EH (cell line): Measurements from ENCODE around the gene PCSK4.

Experiments used
- DNase-seq: peaks from one replicate; pipeline ENCODE4 v3.0.0-alpha.2; 2015; ENCODE audit warnings: low read depth

PCSK4 gene

GRCh38 chr19:1437609-1438008 lies 52.5 kb downstream of the PCSK4 start:
- DNase-seq, result no peak

- DNase-seq, result no peak
Measured at GRCh38 chr19:1435378-1435989, 54.7 kb downstream of the PCSK4 start.

- no peak for DNase-seq
Measured at GRCh38 chr19:1434577-1435060, 55.5 kb downstream of the PCSK4 start.

- DNase-seq, result no peak
Measured at GRCh38 chr19:1434040-1434366, 56.1 kb downstream of the PCSK4 start.

- no peak for DNase-seq
Measured at GRCh38 chr19:1433119-1434039, 56.8 kb downstream of the PCSK4 start.

- no peak for DNase-seq
Measured at GRCh38 chr19:1432507-1432887, 57.7 kb downstream of the PCSK4 start.

GRCh38 chr19:1431759-1432506 lies 58.2 kb downstream of the PCSK4 start:
- no peak for DNase-seq
